SK-N-SH treated with all-trans-retinoic acid at 6 μM for 48 hours (cell line): ENCODE results near the gene MCM7.

ENCODE experiments used
- GLIS3 ChIP-seq: fragments of 250-450 bp; sonication (Bioruptor Pico); IDR thresholded peaks from 2 replicates; pipeline ENCODE4 v1.5.0; 2020; ENCODE audit warnings: mild to moderate bottlenecking, moderate library complexity
- RARB ChIP-seq: fragments of 250-450 bp; sonication (Bioruptor Pico); IDR thresholded peaks from 2 replicates; pipeline ENCODE4 v1.8.0; 2021; ENCODE audit warnings: mild to moderate bottlenecking, moderate library complexity
- TCF4 ChIP-seq: fragments of 250-450 bp; sonication (Bioruptor Pico); IDR thresholded peaks from 2 replicates; pipeline ENCODE4 v1.8.0; 2021; ENCODE audit warnings: mild to moderate bottlenecking, moderate library complexity, borderline replicate concordance
- TOX ChIP-seq: fragments of 250-450 bp; sonication (Bioruptor Pico); IDR thresholded peaks from 2 replicates; pipeline ENCODE4 v1.8.0; 2021; ENCODE audit warnings: mild to moderate bottlenecking, moderate library complexity, borderline replicate concordance
- ZFP30 ChIP-seq: fragments of 450-650 bp; formaldehyde crosslinking; IDR thresholded peaks from 2 replicates; pipeline ENCODE4 v1.5.0; 2022; ENCODE audit warnings: mild to moderate bottlenecking, moderate library complexity
- ZNF8 ChIP-seq: fragments of 450-650 bp; formaldehyde crosslinking; IDR thresholded peaks from 2 replicates; pipeline ENCODE4 v1.5.0; 2020; ENCODE audit warnings: mild to moderate bottlenecking, moderate library complexity

DNA sequence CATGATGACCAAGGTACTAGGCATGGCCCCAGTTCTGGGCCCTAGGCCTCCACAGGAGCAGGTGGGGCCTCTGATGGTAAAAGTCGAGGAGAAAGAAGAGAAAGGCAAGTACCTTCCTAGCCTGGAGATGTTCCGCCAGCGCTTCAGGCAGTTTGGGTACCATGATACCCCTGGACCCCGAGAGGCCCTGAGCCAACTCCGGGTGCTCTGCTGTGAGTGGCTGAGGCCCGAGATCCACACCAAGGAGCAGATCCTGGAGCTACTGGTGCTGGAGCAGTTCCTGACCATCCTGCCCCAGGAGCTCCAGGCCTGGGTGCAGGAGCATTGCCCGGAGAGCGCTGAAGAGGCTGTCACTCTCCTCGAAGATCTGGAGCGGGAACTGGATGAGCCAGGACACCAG, 44.2 kb downstream of the MCM7 start:
- TF ChIP-seq RARB, result no peak
- TF ChIP-seq TOX (CRISPR knock-in tag), result no peak
- TF ChIP-seq ZNF8 (CRISPR knock-in tag), result no peak
- TF ChIP-seq GLIS3 (CRISPR knock-in tag), result no peak
- no peak for TF ChIP-seq ZFP30 (CRISPR knock-in tag)
- no peak for TF ChIP-seq TCF4 (CRISPR knock-in tag)
